Neutrophil (primary cell): ENCODE data around the gene ZNG1A.
"Not testable (repeated sequence)": the region's sequence is repeated elsewhere in the genome, so short reads cannot be mapped to it uniquely, and the experiment has no call there.

Experiments used
- H3K27ac ChIP-seq: fragments of 200-600 bp; sonication (generic); 2 replicates; pipeline ENCODE4 v1.5.1; 2016; ENCODE audit warnings: mild to moderate bottlenecking, moderate library complexity
- H3K27me3 ChIP-seq: fragments of 200-600 bp; sonication (generic); 2 replicates; pipeline ENCODE4 v1.6.0; 2016; ENCODE audit warnings: mild to moderate bottlenecking
- H3K36me3 ChIP-seq: fragments of 200-600 bp; sonication (generic); 2 replicates; pipeline ENCODE4 v1.5.1; 2017
- H3K4me1 ChIP-seq, 2 experiments: fragments of 200-600 bp in 1 of 2; sonication (generic) in 1 of 2; 1 replicate in 1 of 2; 2 replicates in 1 of 2; pipeline versions ENCODE4 v1.5.1 to v1.6.1; 2013 to 2016; ENCODE audit warnings: low read depth in 1 of 2, low read length in 1 of 2, mild to moderate bottlenecking in 1 of 2, moderate library complexity in 1 of 2; ENCODE audit not compliant: control insufficient read depth in 1 of 2, insufficient read depth in 1 of 2
- H3K4me3 ChIP-seq, 2 experiments: fragments of 200-600 bp in 1 of 2; sonication (generic) in 1 of 2; 1 replicate in 1 of 2; 2 replicates in 1 of 2; pipeline ENCODE4 v1.5.1; 2013 to 2016; ENCODE audit warnings: low read depth in 1 of 2, low read length in 1 of 2, mild to moderate bottlenecking in 1 of 2, moderate library complexity in 1 of 2
- H3K9me3 ChIP-seq: fragments of 200-600 bp; sonication (generic); 2 replicates; pipeline ENCODE4 v1.5.1; 2016

The ZNG1A gene

DNA sequence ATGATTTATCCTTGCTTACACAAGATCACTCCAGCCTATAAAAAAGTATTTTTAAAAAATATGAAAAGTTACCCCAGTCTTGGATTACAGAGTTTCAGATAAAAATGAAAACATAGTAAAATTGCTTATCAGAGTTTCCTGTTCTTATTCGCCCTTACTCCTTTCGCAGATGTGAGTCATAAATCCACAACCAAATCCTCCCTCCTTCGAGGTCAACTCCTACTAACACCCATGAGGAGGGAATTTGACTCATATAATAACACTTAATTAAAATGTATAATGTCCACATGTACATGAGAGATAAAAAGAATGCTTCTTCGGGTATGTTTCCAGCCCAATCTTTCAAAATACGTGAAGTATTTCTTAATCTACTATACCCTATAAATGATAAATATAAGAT is 84.5 kb downstream of the ZNG1A start:
- H3K36me3 ChIP-seq, H3K4me3 ChIP-seq, H3K4me1 ChIP-seq, H3K9me3 ChIP-seq, H3K27ac ChIP-seq: not testable (repeated sequence)
- peaks cover 11% of the 10 kb centered on the region for H3K27me3 ChIP-seq

DNA sequence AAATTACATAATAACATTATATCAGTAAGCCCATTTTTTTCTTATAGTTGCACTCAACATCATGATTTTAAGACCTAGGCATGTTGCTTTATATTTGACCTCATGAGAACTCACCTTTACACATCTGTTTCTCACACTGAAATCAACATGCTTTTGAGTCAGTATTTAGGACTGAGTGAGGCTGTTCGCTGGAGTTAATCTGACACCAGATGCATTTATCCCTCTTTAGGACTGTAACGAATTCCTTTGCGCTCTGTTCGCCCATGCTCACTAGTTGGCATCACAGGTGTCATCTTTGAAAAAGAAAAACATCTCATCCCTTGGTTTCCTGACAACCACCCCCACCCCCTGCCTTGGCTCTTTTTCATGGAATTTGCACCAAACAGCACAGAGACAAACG is 84.9 kb downstream of the ZNG1A start:
- H3K27me3 ChIP-seq: peaks cover 11% of the 10 kb centered on the region
- not testable (repeated sequence) for H3K36me3 ChIP-seq, H3K4me3 ChIP-seq, H3K27ac ChIP-seq, H3K9me3 ChIP-seq, H3K4me1 ChIP-seq

DNA sequence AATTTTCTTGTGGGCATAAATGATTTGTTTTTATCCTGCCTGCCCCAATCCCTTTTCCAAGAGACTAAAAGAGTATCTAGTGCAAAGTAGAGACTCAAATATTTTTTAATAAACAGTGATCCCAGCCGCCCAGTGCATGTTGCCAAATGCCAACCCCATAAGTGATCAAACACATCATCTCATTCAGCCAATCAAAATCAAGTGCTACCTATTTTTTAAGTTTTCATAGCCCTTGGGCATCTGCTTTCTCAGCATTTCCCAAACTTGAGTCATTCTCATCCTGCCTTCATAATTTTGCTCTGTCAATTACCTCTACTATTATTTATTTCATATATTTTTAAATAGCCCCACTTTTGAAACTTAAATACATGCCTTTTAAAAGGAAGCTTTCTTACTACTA is 88.0 kb downstream of the ZNG1A start:
- not testable (repeated sequence) for H3K27ac ChIP-seq, H3K4me1 ChIP-seq, H3K9me3 ChIP-seq, H3K4me3 ChIP-seq, H3K36me3 ChIP-seq
- peaks cover 11% of the 10 kb centered on the region for H3K27me3 ChIP-seq

DNA sequence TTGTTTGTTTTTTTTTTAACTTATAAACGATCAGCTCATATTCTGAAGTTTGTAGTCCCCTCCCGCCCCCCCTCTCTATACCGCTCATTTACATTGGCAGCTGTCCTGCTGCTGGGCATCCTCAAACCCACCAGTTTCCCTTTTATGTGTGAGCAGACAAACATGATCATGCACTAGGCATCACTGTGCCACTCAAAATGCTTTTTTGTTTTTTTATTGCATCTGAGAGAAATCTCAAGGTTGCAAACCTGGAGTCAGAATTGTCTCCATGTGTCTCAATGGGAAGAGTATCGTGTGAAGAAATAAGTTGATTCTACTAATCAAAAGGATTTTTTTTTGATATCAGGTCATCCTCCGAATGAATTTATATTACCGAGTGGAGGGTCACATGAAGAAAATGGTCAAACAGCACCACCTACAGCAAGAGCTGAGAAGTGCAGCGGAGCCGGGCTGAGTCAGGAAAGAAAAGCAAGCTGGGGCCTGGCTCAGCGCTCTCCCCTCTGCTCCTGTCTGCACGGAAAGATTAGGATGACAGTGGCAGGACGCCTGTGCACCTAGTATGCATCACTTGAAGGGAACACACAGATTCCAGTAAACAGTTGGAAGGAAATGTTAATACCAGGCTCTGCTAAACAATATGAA is 90.3 kb downstream of the ZNG1A start:
- H3K4me1 ChIP-seq, H3K27me3 ChIP-seq, H3K4me3 ChIP-seq, H3K9me3 ChIP-seq, H3K36me3 ChIP-seq, H3K27ac ChIP-seq: not testable (repeated sequence)

DNA sequence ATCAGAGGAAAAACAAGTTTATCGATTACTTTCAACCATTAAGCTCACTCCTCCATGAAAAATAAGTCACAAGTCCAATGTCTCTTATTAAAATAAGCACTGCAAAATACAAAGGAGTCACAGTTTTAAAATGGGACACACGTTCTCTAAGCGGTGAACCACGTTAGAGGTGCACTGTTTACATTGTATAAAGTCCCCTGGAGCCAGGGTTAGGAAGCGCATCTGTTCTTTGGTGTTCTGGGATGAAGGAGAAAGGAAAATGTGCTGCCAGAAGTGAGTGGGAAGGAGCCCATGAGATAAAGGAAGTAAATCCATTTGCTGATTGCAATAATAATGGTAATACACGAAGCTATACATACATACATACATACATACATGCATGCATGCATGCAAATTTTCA is 91.0 kb downstream of the ZNG1A start:
- H3K9me3 ChIP-seq, H3K4me1 ChIP-seq, H3K4me3 ChIP-seq, H3K27ac ChIP-seq, H3K27me3 ChIP-seq, H3K36me3 ChIP-seq: not testable (repeated sequence)

DNA sequence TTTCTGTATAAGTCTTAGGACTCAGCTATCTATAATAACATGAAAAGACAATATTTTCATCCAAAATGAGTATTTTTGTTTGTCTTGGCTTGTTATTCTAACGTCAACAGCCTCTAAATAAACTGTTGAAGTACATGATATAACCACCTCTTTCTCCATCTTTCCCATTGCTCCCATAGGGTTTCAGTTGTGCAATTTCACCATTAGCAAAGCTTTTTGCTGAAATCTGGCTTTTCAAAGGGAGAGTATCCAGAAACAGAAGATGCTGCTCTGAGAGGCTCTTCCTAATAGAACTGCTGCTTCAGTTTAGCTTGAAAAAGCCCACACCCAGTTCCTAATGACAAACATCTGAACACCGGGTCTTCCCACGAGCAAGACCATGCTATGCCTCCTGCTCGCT is 91.8 kb downstream of the ZNG1A start:
- not testable (repeated sequence) for H3K4me1 ChIP-seq, H3K27me3 ChIP-seq, H3K4me3 ChIP-seq, H3K27ac ChIP-seq, H3K9me3 ChIP-seq, H3K36me3 ChIP-seq

DNA sequence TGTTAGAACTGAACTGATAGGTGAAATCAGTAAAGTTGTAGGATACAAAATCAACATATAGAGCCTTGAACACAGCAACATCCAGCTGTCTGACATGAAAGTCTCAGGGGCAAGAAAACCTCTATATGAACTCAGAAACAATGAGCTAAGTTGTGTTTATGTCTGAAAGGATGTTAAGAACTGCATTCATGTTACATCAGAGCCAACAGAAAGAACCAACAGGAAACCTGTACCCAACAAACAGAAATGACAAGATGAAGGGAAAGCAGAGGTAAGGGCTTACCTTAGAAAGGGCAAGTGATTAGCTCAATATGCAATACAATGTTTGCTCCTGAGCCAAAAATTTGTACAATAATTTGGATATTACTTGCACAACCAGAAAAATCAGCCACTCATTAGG is 92.2 kb downstream of the ZNG1A start:
- H3K36me3 ChIP-seq, H3K4me1 ChIP-seq, H3K27ac ChIP-seq, H3K27me3 ChIP-seq, H3K4me3 ChIP-seq, H3K9me3 ChIP-seq: not testable (repeated sequence)

DNA sequence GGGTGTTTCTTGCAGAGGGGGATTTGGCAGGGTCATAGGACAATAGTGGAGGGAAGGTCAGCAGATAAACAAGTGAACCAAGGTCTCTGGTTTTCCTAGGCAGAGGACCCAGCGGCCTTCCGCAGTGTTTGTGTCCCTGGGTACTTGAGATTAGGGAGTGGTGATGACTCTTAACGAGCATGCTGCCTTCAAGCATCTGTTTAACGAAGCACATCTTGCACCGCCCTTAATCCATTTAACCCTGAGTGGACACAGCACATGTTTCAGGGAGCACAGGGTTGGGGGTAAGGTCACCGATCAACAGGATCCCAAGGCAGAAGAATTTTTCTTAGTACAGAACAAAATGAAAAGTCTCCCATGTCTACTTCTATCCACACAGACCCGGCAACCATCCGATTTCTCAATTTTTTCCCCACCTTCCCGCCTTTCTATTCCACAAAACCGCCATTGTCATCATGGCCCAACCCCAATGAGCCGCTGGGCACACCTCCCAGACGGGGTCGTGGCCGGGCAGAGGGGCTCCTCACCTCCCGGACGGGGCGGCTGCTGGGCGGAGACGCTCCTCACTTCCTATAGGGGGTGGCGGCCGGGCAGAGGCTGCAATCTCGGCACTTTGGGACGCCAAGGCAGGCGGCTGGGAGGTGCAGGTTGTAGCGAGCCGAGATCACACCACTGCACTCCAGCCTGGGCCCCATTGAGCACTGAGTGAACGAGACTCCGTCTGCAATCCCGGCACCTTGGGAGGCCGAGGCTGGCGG is 95.7 kb downstream of the ZNG1A start:
- H3K27me3 ChIP-seq, H3K4me1 ChIP-seq, H3K9me3 ChIP-seq, H3K27ac ChIP-seq, H3K36me3 ChIP-seq, H3K4me3 ChIP-seq: not testable (repeated sequence)

DNA sequence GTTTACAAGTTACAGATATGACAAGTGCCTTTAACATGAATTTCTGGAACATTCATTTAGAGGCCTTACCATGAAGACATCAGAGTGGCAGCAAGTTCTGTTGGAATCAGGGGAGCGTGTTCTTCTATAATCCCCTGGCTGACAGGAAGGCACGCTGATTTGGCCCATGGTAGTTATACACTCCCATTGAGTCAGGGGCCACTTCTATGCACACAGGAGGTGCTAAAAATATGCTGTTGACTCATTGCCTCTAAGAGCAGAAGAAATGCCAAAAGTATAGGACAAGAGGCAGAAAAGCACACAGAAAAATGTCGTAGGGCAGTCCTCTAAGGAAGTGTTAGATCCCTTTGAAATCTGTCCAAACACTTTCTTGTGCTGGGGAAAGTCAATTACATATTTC is 100.5 kb downstream of the ZNG1A start:
- H3K4me3 ChIP-seq, H3K36me3 ChIP-seq, H3K27ac ChIP-seq, H3K9me3 ChIP-seq, H3K4me1 ChIP-seq: not testable (repeated sequence)
- peaks cover 23% of the 10 kb centered on the region for H3K27me3 ChIP-seq

DNA sequence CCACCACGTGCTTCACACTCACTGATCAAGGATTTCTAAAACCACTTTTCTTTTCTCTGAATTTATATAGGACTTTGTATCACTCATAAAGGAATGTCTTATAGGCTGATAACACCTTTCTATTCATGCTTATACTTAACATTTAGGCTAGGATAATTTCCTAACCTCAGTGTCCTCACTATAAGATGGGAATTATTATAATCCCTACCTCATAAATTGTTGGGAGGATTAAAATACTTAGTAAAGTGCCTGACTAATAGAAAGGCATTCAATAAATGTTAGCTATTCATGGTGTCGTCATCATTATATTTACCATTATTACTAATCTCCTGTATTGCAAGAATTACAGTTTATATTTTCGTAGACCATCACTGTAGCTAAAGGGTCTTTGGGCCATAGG is 102.5 kb downstream of the ZNG1A start:
- H3K4me1 ChIP-seq: peaks cover 2 to 10% of the 10 kb centered on the region in 2 experiments
- not testable (repeated sequence) for H3K9me3 ChIP-seq, H3K36me3 ChIP-seq, H3K27ac ChIP-seq, H3K4me3 ChIP-seq
- H3K27me3 ChIP-seq: peaks cover 39% of the 10 kb centered on the region

DNA sequence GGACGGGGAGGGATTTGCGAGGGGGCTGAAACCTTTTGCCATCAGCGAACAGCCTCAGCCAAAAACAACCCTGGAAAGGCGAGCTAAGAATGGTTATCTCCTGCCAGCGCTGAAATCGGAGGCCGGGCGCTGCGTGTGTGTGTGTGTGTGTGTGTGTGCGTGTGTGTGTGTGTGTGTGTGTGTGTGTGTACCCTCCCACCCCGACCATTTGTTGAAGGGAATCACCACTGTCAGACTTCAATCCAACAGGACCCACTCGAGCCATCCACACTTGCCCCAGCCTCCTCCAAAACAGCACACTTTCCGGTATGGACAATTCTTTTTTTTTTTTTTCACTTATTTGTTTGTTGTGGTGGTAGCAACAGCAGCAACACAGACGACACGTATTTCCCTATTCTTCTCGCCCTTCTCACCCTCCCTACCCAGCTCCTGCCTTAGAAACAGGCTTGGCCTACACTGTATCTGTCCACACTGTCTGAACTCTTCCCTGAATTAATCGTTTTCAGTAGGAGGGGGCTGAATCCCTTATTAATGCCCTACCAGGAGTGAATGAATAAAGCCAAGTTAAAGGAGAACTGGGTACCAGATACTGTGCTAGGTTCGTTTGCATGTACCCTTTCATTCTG is 104.8 kb downstream of the ZNG1A start:
- Histone ChIP-seq H3K4me1 (peaks cover 2 to 10% of the 10 kb centered on the region in 2 experiments), H3K4me3 (peak overlapping the region in 1 of 2 experiments; percentile 44), H3K27me3 (peaks cover 39% of the 10 kb centered on the region)
- H3K36me3 ChIP-seq, H3K27ac ChIP-seq, H3K9me3 ChIP-seq: not testable (repeated sequence)

DNA sequence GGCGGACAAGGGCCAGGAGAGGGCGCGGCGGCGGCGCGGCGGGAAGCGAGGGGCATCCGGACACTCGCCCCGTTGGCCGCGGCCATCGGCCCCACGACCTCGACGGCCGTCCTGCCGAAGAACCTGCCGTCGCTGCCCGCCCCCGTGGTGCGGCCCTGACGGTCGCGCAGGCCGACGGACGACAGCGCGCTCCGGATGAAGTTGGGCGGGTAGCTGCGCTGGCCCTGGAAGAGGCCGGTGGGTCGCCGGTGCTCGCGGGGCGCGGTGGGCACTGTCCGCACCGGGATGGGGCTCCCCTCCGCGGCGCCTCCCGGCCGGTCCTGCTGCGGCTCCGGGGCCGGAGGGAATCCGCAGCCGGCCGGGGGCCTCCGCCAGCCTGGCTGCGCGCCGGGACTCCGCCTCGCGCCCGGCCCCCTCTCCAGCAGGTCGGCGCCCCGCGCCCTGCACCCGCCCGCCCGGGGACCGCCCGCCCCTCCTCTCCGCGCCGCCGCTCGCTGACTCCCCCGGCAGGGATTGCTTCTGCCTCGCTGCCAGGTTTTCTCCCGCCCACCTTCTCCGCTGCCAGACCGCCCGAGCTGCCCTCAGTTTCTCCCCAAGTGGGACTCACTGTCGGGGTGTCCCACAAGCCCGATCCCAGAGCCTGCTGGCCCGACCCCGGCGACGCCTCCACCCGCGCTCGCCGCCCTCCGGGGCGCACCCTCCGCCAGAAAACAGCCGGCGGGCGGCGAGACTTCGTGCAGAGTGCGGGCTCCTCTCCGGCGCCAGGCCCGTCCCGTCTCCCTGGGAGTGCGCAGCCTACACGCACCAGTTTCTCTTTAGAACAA is 105.6 kb downstream of the ZNG1A start:
- H3K27ac ChIP-seq, H3K9me3 ChIP-seq, H3K36me3 ChIP-seq: not testable (repeated sequence)
- Histone ChIP-seq H3K4me1 (peaks cover 2 to 10% of the 10 kb centered on the region in 2 experiments), H3K27me3 (peaks cover 39% of the 10 kb centered on the region), H3K4me3 (peak overlapping the region in 1 of 2 experiments; percentile 44)
